HG03025 (cell line): ENCODE results near the gene KCNG4.

Source experiments
- ATAC-seq: cut with Tn5 transposase; IDR thresholded peaks from one replicate; pipeline ENCODE4 v1.9.1; 2021; ENCODE audit warnings: mild to moderate bottlenecking, moderate library complexity; ENCODE audit not compliant: unreplicated experiment, low FRiP score

KCNG4 gene

DNA sequence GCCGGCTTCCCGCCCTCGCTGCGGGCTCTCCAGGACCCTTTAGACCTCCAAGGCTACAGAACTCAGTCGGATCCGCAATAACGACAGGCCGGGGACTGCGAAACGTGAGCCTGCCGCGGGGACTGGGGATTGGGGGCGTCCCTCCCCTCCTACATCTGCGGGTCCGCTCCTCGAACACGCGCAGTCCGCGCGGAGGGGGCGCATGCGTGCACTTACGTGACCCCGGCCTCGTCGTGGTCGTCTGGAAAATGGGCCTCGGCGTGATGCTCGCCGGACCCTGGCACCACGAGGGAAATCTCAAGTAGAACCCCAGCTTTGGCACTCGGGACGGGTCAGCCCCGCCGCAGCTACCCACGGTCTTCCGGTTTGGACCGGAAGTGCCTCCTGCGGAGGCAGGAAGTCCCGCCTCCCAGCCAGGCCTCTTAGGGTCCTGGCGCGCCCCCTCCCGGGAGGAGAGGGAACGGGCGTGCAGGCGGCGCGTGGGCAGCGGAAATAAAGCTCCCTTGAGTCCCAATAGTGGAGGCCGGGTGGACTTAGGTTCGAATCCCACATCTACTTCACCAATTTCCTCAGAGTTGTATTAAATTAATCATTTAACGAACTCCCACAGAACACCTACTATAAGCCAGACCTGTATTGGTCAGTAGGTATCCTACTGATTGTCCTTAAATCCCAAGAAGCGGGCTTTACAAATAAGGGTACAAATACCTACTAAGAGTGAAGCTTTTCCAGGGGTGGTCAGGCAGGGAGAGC is 53.0 kb downstream of the KCNG4 start, which contains the start of gene TAF1C:
Gene TAF1C (minus strand): TSS at position 373 of the 753 bp plus-strand sequence. CDS start 2,069 bp downstream, outside the sequence.
- peak; percentile 80 for ATAC-seq

DNA sequence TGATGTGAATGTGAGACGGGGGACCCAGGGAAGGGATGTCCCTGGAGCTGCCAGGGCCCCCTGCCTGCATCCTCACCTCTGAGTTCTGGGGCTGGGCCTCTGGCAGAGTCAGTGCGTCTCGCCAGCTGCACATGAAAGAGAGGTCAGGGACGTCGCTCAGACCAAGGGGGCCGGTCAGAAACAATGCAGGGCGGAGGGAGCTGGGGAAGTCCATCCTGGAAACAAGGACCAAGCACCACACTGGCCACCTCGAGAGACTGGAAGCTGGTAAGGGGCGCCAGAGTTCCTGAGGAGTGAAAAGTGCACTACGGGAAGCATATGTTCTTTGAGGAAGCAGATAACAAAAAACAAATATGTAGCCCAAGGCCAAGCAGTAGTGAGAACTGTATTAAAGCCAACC is 55.0 kb downstream of the KCNG4 start:
- no peak for ATAC-seq

DNA sequence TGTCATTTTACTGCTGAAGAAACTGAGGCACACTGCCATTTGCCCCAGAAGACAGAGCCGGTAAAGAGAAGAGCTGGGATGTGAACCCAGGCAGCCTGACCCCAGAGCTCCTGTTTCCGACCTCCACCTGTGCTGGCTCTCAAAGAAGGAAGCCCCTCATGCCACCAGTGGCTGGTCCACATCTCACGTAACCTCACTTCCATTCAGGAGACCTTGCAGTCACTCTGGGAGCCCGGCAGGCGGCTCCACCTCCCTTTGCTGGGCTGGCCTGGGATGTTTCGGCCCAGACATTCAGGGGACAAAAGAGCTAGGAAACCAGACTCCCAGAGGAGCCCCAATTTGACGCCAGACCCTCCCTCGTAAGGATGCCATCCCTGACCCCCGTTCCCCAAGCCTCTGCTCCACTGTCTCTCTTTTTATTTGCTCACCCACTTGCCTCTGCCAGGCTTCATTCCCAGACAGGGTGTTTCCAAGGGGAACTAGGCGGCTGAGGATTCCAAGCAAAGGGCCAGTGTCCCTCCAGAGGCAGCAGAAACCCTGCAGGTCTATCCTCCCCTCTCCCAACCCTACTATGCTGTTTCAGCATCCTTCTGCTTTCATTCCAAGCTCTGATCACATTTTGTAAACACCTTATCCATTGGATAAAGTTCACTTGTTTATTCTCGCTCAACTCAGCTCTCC is 55.8 kb downstream of the KCNG4 start:
- no peak for ATAC-seq

DNA sequence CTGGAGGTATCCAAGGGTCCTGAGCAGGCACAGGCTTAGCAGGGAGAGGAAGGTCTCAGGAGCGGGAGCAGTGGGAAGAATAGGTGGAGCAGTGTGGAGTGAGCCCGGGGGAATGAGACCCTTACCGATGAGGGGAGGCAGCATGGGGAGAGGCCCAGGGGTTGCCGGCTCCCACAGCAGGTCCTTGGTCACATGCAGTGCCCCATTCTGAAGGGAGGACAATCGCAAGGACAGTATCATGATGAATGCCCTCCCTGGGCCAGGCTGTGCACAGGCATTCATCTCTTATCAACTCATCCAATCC is 56.3 kb downstream of the KCNG4 start:
- no peak for ATAC-seq

DNA sequence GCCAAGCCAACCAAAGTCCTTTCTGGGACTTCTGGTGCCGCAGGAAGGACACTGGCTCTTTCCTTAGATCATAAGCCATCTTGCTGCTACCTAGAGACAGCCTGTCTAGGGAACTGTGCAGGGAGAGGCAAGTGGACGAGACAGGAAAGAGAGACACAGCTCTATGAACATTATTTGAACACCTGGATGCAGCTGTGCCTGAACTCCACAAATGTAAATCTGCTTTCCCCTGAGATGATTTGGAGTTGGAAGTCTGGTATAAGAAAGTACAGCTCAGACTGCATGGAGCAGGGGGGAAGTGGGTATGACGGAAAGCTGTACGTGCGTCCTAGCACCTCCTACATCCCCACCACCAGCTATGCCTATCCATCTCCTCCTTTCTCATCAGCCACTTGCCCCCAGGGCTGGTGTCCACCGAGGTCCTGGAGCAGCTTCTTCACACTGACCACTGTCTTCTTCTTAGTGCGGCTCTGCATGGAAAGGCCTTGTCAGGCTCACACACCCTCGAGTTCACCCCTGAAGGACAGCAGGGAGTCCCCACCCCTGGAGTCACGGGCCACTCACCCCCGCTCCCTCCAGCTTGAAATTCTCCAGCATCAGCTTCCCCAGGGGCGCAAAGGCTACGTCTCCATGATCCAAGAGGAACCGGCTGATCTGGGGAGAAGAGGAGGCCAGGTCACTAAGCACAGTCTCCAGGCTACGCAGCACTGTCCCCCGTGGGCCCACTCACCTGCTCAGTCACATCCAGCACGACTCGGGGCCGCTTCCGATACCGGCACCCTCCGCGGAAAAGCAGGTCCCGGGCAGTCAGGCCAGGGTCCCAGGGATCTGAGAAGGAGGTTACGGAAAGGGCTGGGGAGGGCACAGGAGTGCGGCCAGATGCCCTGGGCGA is 56.9 kb downstream of the KCNG4 start:
- ATAC-seq: no peak

DNA sequence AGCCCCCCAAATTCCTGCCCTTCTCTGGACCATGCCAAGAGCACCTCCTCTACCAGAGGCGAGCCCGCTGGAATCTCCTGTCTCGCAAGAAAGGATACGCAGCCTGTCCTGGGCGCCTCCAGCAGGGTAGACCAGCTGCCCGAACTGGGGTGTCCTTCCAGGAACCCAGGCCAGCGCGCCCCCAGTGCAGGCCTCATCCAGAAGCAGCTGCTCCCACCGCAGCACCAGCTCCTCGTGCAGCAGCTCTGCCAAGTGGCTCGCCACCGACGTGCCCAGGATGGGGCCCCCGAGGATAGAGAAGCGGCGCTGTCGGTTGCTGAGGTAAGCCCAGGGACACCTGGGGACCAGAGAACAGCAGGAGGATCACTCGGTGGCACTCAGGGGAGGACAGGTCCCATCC is 57.7 kb downstream of the KCNG4 start:
- no peak for ATAC-seq

DNA sequence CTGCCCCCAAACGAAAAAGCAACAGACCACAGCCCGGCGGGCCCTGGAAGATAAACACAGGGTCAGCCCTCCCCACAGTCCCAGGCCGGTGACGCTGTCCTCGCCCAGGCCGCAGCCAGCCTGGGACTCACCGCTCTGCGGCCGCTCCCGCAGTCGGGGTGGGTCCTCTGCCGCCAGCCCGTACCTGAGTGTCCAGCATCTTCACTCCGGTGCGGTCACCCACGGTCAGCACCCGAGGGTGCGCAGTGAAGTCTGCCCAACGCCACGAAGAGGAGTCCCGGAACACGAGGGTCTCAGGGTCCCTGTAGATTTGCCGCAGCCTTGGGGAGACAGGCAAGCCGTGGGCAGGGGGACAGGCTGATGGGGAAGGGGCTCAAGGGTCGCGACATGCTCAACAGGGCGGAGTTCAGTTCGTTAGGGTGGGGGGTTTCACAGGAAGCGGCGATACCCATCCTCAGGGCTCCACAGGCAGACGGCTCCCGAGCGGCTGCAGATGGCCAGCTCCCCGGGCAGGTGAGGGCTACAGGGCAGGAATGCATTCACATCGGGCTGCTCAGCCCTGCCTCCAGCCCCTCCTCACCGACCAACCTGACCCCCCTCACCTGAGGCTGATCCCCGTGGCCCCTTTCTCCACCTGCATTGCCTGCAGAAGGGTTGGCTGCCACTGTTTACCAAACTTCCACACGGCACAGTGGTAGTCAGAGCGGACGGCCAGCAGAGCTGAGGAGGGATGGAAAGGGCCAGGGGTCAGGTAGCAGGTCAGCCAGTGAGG is 58.5 kb downstream of the KCNG4 start:
- ATAC-seq: no peak

DNA sequence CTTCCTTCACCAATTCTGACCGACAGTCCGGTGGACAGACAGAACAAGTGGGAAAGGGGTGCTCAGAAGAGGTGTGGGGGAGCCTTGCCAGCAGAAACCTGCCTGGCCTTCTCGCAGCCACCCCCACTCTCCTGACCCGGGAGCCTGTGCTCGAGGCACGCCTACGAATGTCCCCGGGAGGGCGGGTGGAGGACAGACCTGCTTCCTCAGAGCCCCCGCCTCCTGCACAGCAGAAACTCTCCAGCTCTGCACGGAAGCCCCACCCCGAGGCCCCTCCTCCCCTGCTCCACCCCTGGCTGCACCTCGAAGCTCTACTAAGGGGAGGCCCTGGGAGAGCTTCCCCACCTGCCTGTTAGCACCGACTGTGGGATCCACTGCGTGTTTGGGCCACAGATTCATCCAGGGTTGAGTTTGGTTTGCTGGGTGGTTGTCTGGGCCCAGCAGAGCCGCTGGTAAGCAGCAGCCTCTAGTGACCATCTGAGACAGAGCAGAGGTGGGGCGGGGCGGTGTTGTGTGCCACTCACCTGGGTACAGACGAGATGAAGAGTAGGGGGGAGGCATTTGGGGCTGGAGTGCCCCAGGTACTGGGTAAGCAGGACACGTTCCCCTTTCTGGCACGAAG is 59.2 kb downstream of the KCNG4 start:
- ATAC-seq: no peak

DNA sequence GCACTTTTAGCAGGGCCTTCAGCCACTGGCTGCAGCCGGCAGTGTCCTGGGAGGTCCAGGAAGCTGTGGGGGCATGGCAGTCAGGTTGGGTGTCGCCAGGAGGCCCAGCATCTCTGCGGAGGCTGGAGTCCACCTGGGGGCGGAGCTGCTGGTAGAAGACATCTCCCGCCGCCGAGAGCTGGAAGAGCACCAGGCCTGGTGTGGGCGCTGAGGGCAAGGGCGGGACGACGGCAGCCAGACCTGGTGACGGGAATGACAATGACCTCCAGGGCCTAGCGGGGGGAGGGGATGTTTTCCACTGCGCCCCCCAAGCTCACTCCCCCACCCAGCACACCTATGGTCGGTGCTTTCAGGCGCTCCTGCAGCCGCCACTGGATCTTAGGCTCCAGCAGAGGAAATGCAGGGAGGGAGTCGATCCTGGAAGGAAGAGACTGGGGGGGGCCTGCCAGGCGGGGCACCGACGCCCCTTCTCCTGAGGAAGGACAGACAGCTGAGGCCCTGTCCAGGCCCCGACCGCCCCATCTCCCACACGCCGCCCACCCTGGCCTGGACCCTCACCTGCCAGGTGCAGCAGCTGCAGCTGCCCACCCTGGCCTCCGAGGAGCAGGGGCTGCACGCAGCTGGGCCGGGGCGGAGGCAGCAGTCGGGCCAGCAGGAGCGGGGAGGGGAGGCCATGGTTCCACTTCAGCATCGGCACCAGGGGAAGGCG is 60.0 kb downstream of the KCNG4 start:
- ATAC-seq: no peak

DNA sequence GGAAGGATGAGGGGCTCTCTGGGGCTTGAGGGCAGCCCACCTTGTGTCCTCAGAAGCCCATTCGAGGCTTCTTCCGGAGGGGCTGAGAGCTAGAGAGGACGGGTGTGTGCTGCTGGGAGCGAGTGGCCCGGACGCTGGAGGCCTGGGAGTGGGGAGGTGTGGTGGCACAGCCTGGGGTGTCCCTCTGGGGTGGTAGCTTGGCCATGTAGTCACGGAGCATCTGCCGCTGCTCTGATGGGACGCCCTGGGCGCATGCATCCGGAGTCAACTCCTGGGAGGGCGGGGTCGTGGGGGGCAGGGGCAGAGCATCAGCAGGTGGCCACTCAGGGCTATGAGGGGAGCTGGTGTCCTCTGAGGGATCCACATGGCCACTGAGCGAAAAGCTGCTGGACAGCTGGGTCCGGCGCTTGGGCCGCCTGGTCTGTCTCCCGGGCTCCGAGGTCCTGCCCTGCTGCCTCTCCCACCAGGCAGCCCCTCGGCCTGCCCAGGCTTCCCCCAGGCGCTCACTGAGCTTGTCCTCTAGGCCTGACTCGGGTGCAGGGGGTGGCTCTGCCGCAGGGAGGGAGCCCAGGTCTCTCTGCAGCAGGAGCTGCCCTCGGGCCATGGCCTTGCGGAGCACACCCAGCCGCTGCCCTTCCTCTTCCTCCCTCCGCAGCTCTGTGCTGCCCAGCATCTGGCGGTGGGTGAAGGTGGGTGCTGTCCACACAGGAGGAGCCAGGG is 60.8 kb downstream of the KCNG4 start:
- ATAC-seq: no peak

DNA sequence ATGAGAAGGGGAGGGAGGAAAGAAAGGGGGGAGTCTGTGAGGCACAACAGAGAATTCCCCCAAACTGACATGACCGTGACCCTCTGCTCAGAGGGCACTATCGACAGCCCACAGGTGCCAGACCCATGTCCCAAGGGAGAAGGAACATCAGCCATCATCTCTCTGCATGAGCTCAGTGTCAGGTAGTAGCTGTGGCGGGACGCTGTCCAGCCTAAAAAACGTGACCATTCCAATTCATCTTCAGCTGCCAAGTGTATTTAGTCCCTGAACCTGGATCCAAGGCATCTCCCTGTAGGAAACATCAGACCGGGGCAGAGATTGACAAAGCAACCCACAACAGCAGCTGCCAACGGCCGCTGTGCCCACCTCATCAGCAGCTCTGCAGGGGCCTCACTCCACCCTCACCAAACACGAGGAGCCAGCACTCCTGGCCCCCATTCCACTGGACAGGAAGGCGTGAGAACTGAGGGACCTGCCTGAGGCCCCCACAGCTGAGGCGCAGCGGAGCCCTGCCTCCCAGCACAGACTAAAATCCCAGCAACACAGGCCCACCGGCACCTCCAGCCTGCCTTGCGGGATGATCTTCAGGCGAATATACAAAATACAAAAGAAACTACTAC is 61.6 kb downstream of the KCNG4 start:
- no peak for ATAC-seq

DNA sequence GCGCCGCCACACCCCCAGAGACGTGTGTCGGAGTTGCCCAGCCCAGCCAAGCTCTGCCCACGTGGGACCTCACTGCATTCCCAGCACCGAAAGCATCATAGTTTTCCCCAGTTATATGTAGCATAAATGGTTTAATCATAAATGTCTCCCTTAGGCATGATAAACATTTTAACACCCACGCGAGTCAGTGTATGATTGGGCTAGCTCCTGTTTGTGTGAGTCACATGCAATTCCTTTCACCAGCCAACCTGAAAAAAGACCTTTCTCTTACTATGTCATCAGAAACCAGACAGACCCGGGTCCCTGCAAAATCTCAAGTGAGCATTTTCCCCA is 62.1 kb downstream of the KCNG4 start:
- ATAC-seq: no peak

DNA sequence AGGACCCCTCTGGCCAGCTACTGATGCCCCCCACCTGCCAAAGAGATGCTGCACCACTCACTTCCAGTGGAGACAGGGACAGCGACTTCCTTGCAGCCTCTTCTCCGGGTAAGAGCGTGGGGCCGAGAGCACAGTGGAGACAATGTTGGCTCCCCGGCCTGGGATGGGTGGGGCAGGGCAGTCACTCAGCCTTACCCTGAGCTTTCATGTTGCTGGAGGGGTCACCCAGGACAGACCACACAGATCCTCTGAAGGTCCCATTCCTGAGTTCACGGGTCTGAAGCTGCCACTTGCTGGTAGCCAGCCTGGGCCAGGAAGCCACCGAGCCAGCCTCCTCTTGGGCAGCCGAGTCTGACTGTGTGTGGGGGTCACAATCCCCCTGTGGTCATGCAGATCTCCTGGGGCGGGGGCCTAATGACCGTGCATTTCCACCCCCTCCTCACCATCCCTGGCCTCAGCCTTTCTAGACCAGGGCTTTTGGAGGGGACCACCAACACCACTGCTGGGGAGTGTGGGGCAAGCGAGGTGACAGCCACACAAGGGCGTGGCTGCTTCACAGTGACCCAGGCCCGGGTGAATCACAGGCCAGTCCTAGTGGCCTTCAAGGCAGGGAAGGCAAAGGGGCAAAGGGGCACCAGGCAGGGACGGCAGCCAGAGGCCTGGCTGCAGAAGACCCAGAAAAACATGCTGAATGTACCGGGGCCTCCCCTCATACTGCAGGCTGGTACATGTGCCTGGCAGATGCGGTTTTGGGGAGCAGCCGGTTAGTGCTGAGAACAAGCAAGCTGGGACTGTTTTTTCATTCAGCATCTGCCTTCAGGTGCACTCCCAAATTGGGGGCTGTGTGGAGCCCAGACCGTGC is 63.4 kb downstream of the KCNG4 start:
- no peak for ATAC-seq

DNA sequence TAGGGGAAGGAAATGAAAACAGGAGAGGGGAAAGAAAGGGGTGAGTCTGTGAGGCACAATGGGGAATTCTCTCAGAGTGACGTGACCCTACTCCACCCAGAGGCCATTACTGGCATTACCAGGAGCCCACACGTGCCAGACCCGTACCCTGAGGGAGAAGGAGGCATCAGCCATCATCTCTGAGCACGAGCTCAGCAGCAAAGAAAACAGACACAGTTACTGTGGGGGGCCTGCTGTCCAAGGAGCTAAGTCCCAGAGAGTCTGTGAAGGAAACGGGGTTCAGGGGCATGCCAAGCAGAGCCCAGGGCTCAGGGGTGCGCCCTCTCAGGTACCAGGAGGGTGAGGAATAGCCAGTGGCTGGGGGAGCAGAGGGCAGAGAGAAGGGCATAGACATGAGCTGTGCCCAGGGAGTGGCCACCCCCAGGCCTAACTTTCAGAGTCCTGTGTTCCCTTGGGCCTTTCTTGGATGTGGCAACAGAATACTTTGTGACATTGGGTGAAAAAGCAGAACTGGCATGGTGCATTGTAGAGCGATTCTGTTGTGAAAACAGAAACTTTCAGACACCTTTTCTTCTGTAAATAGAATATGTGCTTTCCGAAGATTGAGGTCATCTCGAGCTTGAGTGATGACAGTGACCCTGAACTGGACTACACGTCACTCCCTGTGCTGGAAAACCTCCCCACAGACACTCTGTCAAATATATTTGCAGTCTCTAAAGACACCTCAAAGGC is 64.3 kb downstream of the KCNG4 start:
- peak; percentile 71 for ATAC-seq

DNA sequence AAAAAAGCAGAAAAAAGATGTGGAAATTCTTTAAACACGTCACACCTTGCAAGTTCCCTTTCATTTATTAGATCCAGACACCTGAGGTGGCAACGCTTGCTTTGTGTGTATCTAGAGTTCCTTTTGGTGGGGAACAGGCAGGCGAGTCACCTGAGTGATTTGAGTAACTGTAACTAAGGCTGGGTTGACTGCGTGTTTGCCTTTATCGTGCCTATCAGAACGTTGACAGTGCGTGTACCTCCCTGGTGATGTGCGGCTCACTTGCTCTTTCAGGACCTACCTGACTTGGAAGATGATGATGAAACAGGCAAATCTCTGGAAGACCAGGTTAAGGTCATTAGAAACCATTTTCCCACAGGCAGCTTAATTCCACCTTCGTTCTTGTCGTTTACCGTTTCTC is 65.4 kb downstream of the KCNG4 start:
- no peak for ATAC-seq

DNA sequence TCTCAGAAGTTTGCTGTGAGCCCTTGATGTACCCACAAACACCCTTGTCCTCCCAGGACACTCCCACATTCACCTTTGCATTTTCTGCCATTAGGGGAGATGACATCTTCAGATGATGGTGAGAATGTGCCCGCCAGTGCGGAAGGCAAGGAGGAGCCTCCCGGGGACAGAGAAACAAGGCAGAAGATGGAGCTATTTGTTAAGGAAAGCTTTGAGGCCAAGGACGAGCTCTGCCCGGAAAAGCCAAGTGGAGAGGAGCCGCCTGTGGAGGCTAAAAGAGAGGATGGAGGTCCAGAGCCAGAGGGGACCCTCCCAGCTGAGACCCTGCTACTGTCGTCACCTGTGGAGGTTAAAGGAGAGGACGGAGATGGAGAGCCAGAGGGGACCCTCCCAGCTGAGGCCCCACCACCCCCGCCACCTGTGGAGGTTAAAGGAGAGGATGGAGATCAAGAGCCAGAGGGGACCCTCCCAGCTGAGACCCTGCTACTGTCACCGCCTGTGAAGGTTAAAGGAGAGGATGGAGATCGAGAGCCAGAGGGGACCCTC is 70.0 kb downstream of the KCNG4 start:
- ATAC-seq: no peak
